A549 (cell line): Measurements from ENCODE around the gene EPHB4.

Experiments
- JUN ChIP-seq, 2 experiments: fragments of >200 bp; sonication (Bioruptor Twin); formaldehyde crosslinking; IDR thresholded peaks; 2 replicates in 1 of 2; 3 replicates in 1 of 2; pipeline ENCODE4 v1.6.1; 2016 to 2017
- MAZ ChIP-seq: fragments of 150-350 bp; IDR thresholded peaks from 2 replicates; pipeline ENCODE4 v1.6.1; 2014; ENCODE audit warnings: antibody characterized with exemption, low read depth, low read length, borderline replicate concordance

DNA sequence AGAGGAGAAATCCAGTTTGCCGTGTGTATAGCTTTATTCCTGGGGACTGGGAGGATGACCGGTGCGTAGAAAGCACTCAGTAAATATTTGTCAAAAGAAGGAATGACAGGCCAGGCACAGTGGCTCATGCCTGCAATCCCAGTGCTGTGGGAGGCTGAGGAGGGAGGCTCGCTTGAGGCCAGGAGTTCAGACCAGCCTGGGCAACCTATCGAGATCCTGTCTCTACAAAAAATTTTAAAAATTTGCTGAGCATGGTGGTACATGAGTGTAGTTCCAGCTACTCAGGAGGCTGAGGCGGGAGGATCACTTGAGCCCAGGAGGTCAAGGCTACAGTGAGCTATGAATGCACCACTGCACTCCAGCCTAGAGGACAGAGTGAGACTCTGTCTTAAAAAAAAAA is 15.8 kb downstream of the EPHB4 start:
- TF ChIP-seq MAZ (no peak), JUN (IDR thresholded peaks at IDR 0.05) (no peak)
